Measurements from ENCODE around the gene STX3.

Gene STX3

GRCh38 chr11:59767225-59767611 is 12.0 kb downstream of the STX3 start:
- H3K4me1 ChIP-seq (ENCODE audit: control insufficient read depth, low read depth, low read length) = peaks cover 2% of the 10 kb centered on the region
- no peak overlapping the region for H3K4me3 ChIP-seq (ENCODE audit: low read length)
- H3K27me3 ChIP-seq (ENCODE audit: insufficient read depth, low read length, poor library complexity) = no peaks in the 10 kb centered on the region
- no peak overlapping the region for H3K23ac ChIP-seq (ENCODE audit: low read length)
- H2BK15ac ChIP-seq (replicated peaks; ENCODE audit: low read depth) = no peak overlapping the region
- no peak overlapping the region for H3K4me2 ChIP-seq (ENCODE audit: low read length)
- H3K56ac ChIP-seq (ENCODE audit: low read length) = no peak overlapping the region
- H3K9ac ChIP-seq (ENCODE audit: low read length) = no peak overlapping the region
- no CpG with 5 or more reads among the region's 1 CpG for WGBS (ENCODE audit: extremely low coverage, insufficient coverage, low lambda C conversion rate)
- no peak overlapping the region for H2BK5ac ChIP-seq (ENCODE audit: low read length)
- no peak overlapping the region for H3K4ac ChIP-seq (ENCODE audit: low read depth, low read length)
- H2AK5ac ChIP-seq (ENCODE audit: low read length) = no peak overlapping the region
- peaks cover 48% of the 10 kb centered on the region for H3K79me1 ChIP-seq (ENCODE audit: low read length)
- no peak for DNase-seq
- no peak overlapping the region for H3K27ac ChIP-seq (ENCODE audit: low read depth, low read length)
- H3K18ac ChIP-seq (ENCODE audit: low read length) = no peak overlapping the region
- peaks cover 35% of the 10 kb centered on the region for H3K79me2 ChIP-seq (ENCODE audit: control insufficient read depth, insufficient read depth, low read length)
- H2BK120ac ChIP-seq (ENCODE audit: low read depth, low read length) = no peak overlapping the region
- H4K8ac ChIP-seq (ENCODE audit: low read depth, low read length) = no peak overlapping the region
- no peaks in the 10 kb centered on the region for H3K36me3 ChIP-seq (ENCODE audit: control insufficient read depth, insufficient read depth, low read length)
- H4K5ac ChIP-seq (ENCODE audit: low read length) = no peak overlapping the region

DNA sequence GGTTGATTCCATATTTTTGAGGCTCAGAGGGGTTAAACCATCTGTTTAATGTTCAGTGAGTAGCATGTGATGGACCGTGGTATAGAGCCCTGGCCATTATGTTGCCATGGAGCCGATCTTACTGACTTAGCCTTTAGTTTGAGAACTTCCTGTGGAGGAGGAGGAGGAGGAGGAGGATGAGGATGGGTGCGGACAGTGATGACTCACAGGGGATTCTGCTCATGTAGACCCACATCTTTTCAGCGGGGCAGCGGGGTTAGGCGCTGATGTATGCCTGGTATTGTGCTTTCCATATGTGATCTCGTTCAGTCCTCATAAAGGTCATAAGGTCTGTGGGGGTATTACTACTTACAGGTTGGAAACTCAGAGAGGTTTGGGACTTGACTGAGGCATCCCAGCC is 13.9 kb downstream of the STX3 start:
- H3K56ac ChIP-seq (ENCODE audit: low read length) = no peak overlapping the region
- H3K27ac ChIP-seq (ENCODE audit: low read depth, low read length) = no peak overlapping the region
- no peak overlapping the region for H2BK120ac ChIP-seq (ENCODE audit: low read depth, low read length)
- H2AK5ac ChIP-seq (ENCODE audit: low read length) = no peak overlapping the region
- H4K5ac ChIP-seq (ENCODE audit: low read length) = no peak overlapping the region
- H4K8ac ChIP-seq (ENCODE audit: low read depth, low read length) = no peak overlapping the region
- no peak overlapping the region for H3K4me3 ChIP-seq (ENCODE audit: low read length)
- H3K4me1 ChIP-seq (ENCODE audit: control insufficient read depth, low read depth, low read length) = peaks cover 2% of the 10 kb centered on the region
- H2BK5ac ChIP-seq (ENCODE audit: low read length) = no peak overlapping the region
- H3K27me3 ChIP-seq (ENCODE audit: insufficient read depth, low read length, poor library complexity) = no peaks in the 10 kb centered on the region
- peaks cover 40% of the 10 kb centered on the region for H3K79me1 ChIP-seq (ENCODE audit: low read length)
- H3K18ac ChIP-seq (ENCODE audit: low read length) = no peak overlapping the region
- H3K23ac ChIP-seq (ENCODE audit: low read length) = no peak overlapping the region
- H3K4me2 ChIP-seq (ENCODE audit: low read length) = no peak overlapping the region
- H3K9ac ChIP-seq (ENCODE audit: low read length) = no peak overlapping the region
- no peak overlapping the region for H2BK15ac ChIP-seq (replicated peaks; ENCODE audit: low read depth)
- H3K79me2 ChIP-seq (ENCODE audit: control insufficient read depth, insufficient read depth, low read length) = peaks cover 27% of the 10 kb centered on the region
- no peak for DNase-seq
- no peaks in the 10 kb centered on the region for H3K36me3 ChIP-seq (ENCODE audit: control insufficient read depth, insufficient read depth, low read length)
- WGBS (ENCODE audit: extremely low coverage, insufficient coverage, low lambda C conversion rate) = no CpG with 5 or more reads among the region's 7 CpGs
- no peak overlapping the region for H3K4ac ChIP-seq (ENCODE audit: low read depth, low read length)

DNA sequence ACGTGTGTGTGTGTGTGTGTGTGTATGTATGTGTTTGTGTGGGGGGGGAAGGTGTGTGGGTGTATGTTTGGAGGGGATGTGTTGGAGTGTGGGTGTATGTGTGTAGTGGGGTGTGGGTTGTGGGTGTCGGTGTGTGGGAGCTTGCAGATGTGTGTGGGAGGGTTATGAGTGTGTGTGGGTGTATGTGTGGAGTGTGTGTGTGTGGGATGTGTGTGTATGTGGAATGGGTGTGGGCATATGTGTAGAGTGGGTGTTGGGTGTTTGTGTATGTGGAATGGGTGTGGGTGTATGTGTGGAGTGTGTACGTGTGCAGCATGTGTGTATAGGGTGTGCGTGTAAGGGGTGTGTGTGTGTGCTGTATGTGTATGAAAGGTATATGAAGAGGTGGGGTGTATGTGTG is 14.7 kb downstream of the STX3 start:
- Histone ChIP-seq H2BK5ac (ENCODE audit: low read length) (no peak overlapping the region), H3K4me2 (ENCODE audit: low read length) (no peak overlapping the region), H2AK5ac (ENCODE audit: low read length) (no peak overlapping the region), H3K79me2 (ENCODE audit: control insufficient read depth, insufficient read depth, low read length) (peaks cover 27% of the 10 kb centered on the region), H3K27me3 (ENCODE audit: insufficient read depth, low read length, poor library complexity) (no peaks in the 10 kb centered on the region), H3K27ac (ENCODE audit: low read depth, low read length) (no peak overlapping the region), H3K18ac (ENCODE audit: low read length) (no peak overlapping the region), H3K36me3 (ENCODE audit: control insufficient read depth, insufficient read depth, low read length) (no peaks in the 10 kb centered on the region), H4K5ac (ENCODE audit: low read length) (no peak overlapping the region), H3K23ac (ENCODE audit: low read length) (no peak overlapping the region), H3K9ac (ENCODE audit: low read length) (no peak overlapping the region), H3K4me3 (ENCODE audit: low read length) (no peak overlapping the region), H3K56ac (ENCODE audit: low read length) (no peak overlapping the region), H3K4me1 (ENCODE audit: control insufficient read depth, low read depth, low read length) (peaks cover 2% of the 10 kb centered on the region), H3K4ac (ENCODE audit: low read depth, low read length) (no peak overlapping the region), H2BK15ac (replicated peaks; ENCODE audit: low read depth) (no peak overlapping the region), H3K79me1 (ENCODE audit: low read length) (peaks cover 40% of the 10 kb centered on the region), H2BK120ac (ENCODE audit: low read depth, low read length) (no peak overlapping the region), H4K8ac (ENCODE audit: low read depth, low read length) (no peak overlapping the region)
- WGBS (ENCODE audit: extremely low coverage, insufficient coverage, low lambda C conversion rate) = 100% methylated on average over 4 of the region's 4 CpGs
- DNase-seq = no peak

- Histone ChIP-seq H4K8ac (ENCODE audit: low read depth, low read length) (no peak overlapping the region), H3K36me3 (ENCODE audit: control insufficient read depth, insufficient read depth, low read length) (no peaks in the 10 kb centered on the region), H3K18ac (ENCODE audit: low read length) (no peak overlapping the region), H3K56ac (ENCODE audit: low read length) (no peak overlapping the region), H3K4me2 (ENCODE audit: low read length) (no peak overlapping the region), H2AK5ac (ENCODE audit: low read length) (no peak overlapping the region), H3K79me1 (ENCODE audit: low read length) (peaks cover 37% of the 10 kb centered on the region), H2BK5ac (ENCODE audit: low read length) (no peak overlapping the region), H3K27ac (ENCODE audit: low read depth, low read length) (no peak overlapping the region), H3K27me3 (ENCODE audit: insufficient read depth, low read length, poor library complexity) (no peaks in the 10 kb centered on the region), H2BK15ac (replicated peaks; ENCODE audit: low read depth) (no peak overlapping the region), H4K5ac (ENCODE audit: low read length) (no peak overlapping the region), H3K4me3 (ENCODE audit: low read length) (no peak overlapping the region), H3K4ac (ENCODE audit: low read depth, low read length) (no peak overlapping the region), H3K9ac (ENCODE audit: low read length) (no peak overlapping the region), H3K4me1 (ENCODE audit: control insufficient read depth, low read depth, low read length) (peaks cover 2% of the 10 kb centered on the region), H3K23ac (ENCODE audit: low read length) (no peak overlapping the region), H2BK120ac (ENCODE audit: low read depth, low read length) (no peak overlapping the region), H3K79me2 (ENCODE audit: control insufficient read depth, insufficient read depth, low read length) (peaks cover 25% of the 10 kb centered on the region)
- WGBS (ENCODE audit: extremely low coverage, insufficient coverage, low lambda C conversion rate) = 100% methylated on average over 2 of the region's 3 CpGs
- no peak for DNase-seq
These were observed 15.1 kb downstream of the STX3 start for GRCh38 chr11:59770319-59770718.

- no peak overlapping the region for H3K9ac ChIP-seq (ENCODE audit: low read length)
- no peak overlapping the region for H4K5ac ChIP-seq (ENCODE audit: low read length)
- no peak overlapping the region for H3K56ac ChIP-seq (ENCODE audit: low read length)
- peaks cover 2% of the 10 kb centered on the region for H3K4me1 ChIP-seq (ENCODE audit: control insufficient read depth, low read depth, low read length)
- H3K4me2 ChIP-seq (ENCODE audit: low read length) = no peak overlapping the region
- no peak overlapping the region for H3K4ac ChIP-seq (ENCODE audit: low read depth, low read length)
- peaks cover 24% of the 10 kb centered on the region for H3K79me2 ChIP-seq (ENCODE audit: control insufficient read depth, insufficient read depth, low read length)
- peaks cover 37% of the 10 kb centered on the region for H3K79me1 ChIP-seq (ENCODE audit: low read length)
- H3K36me3 ChIP-seq (ENCODE audit: control insufficient read depth, insufficient read depth, low read length) = no peaks in the 10 kb centered on the region
- DNase-seq = no peak
- H3K4me3 ChIP-seq (ENCODE audit: low read length) = no peak overlapping the region
- WGBS (ENCODE audit: extremely low coverage, insufficient coverage, low lambda C conversion rate) = no CpG with 5 or more reads among the region's 8 CpGs
- H3K23ac ChIP-seq (ENCODE audit: low read length) = no peak overlapping the region
- H3K27me3 ChIP-seq (ENCODE audit: insufficient read depth, low read length, poor library complexity) = no peaks in the 10 kb centered on the region
- H3K27ac ChIP-seq (ENCODE audit: low read depth, low read length) = no peak overlapping the region
- no peak overlapping the region for H2BK15ac ChIP-seq (replicated peaks; ENCODE audit: low read depth)
- H4K8ac ChIP-seq (ENCODE audit: low read depth, low read length) = no peak overlapping the region
- H2BK5ac ChIP-seq (ENCODE audit: low read length) = no peak overlapping the region
- no peak overlapping the region for H3K18ac ChIP-seq (ENCODE audit: low read length)
- H2AK5ac ChIP-seq (ENCODE audit: low read length) = no peak overlapping the region
- no peak overlapping the region for H2BK120ac ChIP-seq (ENCODE audit: low read depth, low read length)
These were observed 15.7 kb downstream of the STX3 start for GRCh38 chr11:59770869-59771268.

- H2AK5ac ChIP-seq (ENCODE audit: low read length) = no peak overlapping the region
- H3K4me1 ChIP-seq (ENCODE audit: control insufficient read depth, low read depth, low read length) = peaks cover 2% of the 10 kb centered on the region
- no peak overlapping the region for H3K4ac ChIP-seq (ENCODE audit: low read depth, low read length)
- no peaks in the 10 kb centered on the region for H3K27me3 ChIP-seq (ENCODE audit: insufficient read depth, low read length, poor library complexity)
- no peak overlapping the region for H3K4me3 ChIP-seq (ENCODE audit: low read length)
- peaks cover 34% of the 10 kb centered on the region for H3K79me1 ChIP-seq (ENCODE audit: low read length)
- no peak overlapping the region for H2BK5ac ChIP-seq (ENCODE audit: low read length)
- H3K23ac ChIP-seq (ENCODE audit: low read length) = no peak overlapping the region
- H3K79me2 ChIP-seq (ENCODE audit: control insufficient read depth, insufficient read depth, low read length) = peaks cover 23% of the 10 kb centered on the region
- H3K9ac ChIP-seq (ENCODE audit: low read length) = no peak overlapping the region
- H3K18ac ChIP-seq (ENCODE audit: low read length) = no peak overlapping the region
- WGBS (ENCODE audit: extremely low coverage, insufficient coverage, low lambda C conversion rate) = no CpG with 5 or more reads among the region's 4 CpGs
- no peak overlapping the region for H4K8ac ChIP-seq (ENCODE audit: low read depth, low read length)
- no peak overlapping the region for H3K27ac ChIP-seq (ENCODE audit: low read depth, low read length)
- no peak overlapping the region for H2BK120ac ChIP-seq (ENCODE audit: low read depth, low read length)
- H3K4me2 ChIP-seq (ENCODE audit: low read length) = no peak overlapping the region
- no peak overlapping the region for H2BK15ac ChIP-seq (replicated peaks; ENCODE audit: low read depth)
- H4K5ac ChIP-seq (ENCODE audit: low read length) = no peak overlapping the region
- H3K36me3 ChIP-seq (ENCODE audit: control insufficient read depth, insufficient read depth, low read length) = no peaks in the 10 kb centered on the region
- no peak overlapping the region for H3K56ac ChIP-seq (ENCODE audit: low read length)
- DNase-seq = no peak
These were observed 16.4 kb downstream of the STX3 start for GRCh38 chr11:59771605-59772004.

Measured in mesendoderm (in vitro differentiated cells).